NCI-H187 treated with DMSO at 0.1 percent for 48 hours (cell line): ENCODE data around the gene NPEPL1.

Source experiments
- DNase-seq: peaks from one replicate; lab custom pipeline; 2025; lab: John Stamatoyannopoulos, UW

Gene NPEPL1

GRCh38 chr20:58658760-58659159 is 33.8 kb upstream of the NPEPL1 start:
- DNase-seq, result no peak

GRCh38 chr20:58659841-58660240 is 32.8 kb upstream of the NPEPL1 start:
- no peak for DNase-seq

GRCh38 chr20:58660855-58661597 is 31.6 kb upstream of the NPEPL1 start:
- no peak for DNase-seq

GRCh38 chr20:58661598-58662473 is 30.8 kb upstream of the NPEPL1 start:
- no peak for DNase-seq

- DNase-seq, result no peak
Measured at GRCh38 chr20:58664331-58664730, 28.3 kb upstream of the NPEPL1 start.

- DNase-seq, result no peak
Measured at GRCh38 chr20:58664883-58665282, 27.7 kb upstream of the NPEPL1 start.

GRCh38 chr20:58665606-58666005 is 27.0 kb upstream of the NPEPL1 start:
- DNase-seq, result no peak

GRCh38 chr20:58666702-58667101 is 25.9 kb upstream of the NPEPL1 start:
- no peak for DNase-seq

GRCh38 chr20:58667975-58668374 is 24.6 kb upstream of the NPEPL1 start:
- no peak for DNase-seq

- no peak for DNase-seq
Measured at GRCh38 chr20:58668901-58669286, 23.7 kb upstream of the NPEPL1 start.

GRCh38 chr20:58669287-58670006 is 23.2 kb upstream of the NPEPL1 start:
- DNase-seq, result no peak

GRCh38 chr20:58670102-58670501 is 22.5 kb upstream of the NPEPL1 start:
- no peak for DNase-seq

- DNase-seq, result no peak
Measured at GRCh38 chr20:58670659-58671058, 21.9 kb upstream of the NPEPL1 start.

GRCh38 chr20:58673119-58673518 is 19.5 kb upstream of the NPEPL1 start:
- DNase-seq, result no peak

- DNase-seq, result no peak
Measured at GRCh38 chr20:58675146-58675584, 17.4 kb upstream of the NPEPL1 start.

- no peak for DNase-seq
Measured at GRCh38 chr20:58675641-58676040, 17.0 kb upstream of the NPEPL1 start.

GRCh38 chr20:58676161-58676560 is 16.4 kb upstream of the NPEPL1 start:
- no peak for DNase-seq

- no peak for DNase-seq
Measured at GRCh38 chr20:58677079-58677604, 15.5 kb upstream of the NPEPL1 start.

- DNase-seq, result no peak
Measured at GRCh38 chr20:58677808-58678207, 14.8 kb upstream of the NPEPL1 start.

- DNase-seq, result no peak
Measured at GRCh38 chr20:58678806-58679205, 13.8 kb upstream of the NPEPL1 start.

- DNase-seq, result no peak
Measured at GRCh38 chr20:58682656-58683531, 9.7 kb upstream of the NPEPL1 start.
